NCI-H510A treated with DMSO at 0.1 percent for 48 hours (cell line): ENCODE data around the gene RALGPS1.
A peak's percentile ranks its signal among the peaks of the same experiment; 100 is the strongest.

ENCODE experiments used
- DNase-seq: peaks from one replicate; lab custom pipeline; 2025; lab: John Stamatoyannopoulos, UW

The RALGPS1 gene

GRCh38 chr9:127224883-127225739 lies 310.5 kb downstream of the RALGPS1 start:
- peak; percentile 86 for DNase-seq

- DNase-seq = no peak
Observed at GRCh38 chr9:127225801-127226625, 311.4 kb downstream of the RALGPS1 start.

GRCh38 chr9:127229691-127230417 lies 315.3 kb downstream of the RALGPS1 start:
- no peak for DNase-seq

- DNase-seq = no peak
Observed at GRCh38 chr9:127231666-127232065, 317.1 kb downstream of the RALGPS1 start.

- no peak for DNase-seq
Observed at GRCh38 chr9:127232833-127233549, 318.4 kb downstream of the RALGPS1 start.

GRCh38 chr9:127233550-127233949 lies 319.0 kb downstream of the RALGPS1 start:
- DNase-seq = no peak

- DNase-seq = no peak
Observed at GRCh38 chr9:127233989-127234388, 319.4 kb downstream of the RALGPS1 start.

GRCh38 chr9:127237801-127238200 lies 323.2 kb downstream of the RALGPS1 start:
- no peak for DNase-seq

- no peak for DNase-seq
Observed at GRCh38 chr9:127241354-127241753, 326.8 kb downstream of the RALGPS1 start.

- peak; percentile 93 for DNase-seq
Observed at GRCh38 chr9:127244609-127245601, 330.3 kb downstream of the RALGPS1 start.

GRCh38 chr9:127245637-127246164 lies 331.1 kb downstream of the RALGPS1 start:
- DNase-seq = no peak

GRCh38 chr9:127248241-127248640 lies 333.7 kb downstream of the RALGPS1 start:
- DNase-seq = no peak

GRCh38 chr9:127249877-127250276 lies 335.3 kb downstream of the RALGPS1 start:
- DNase-seq = no peak

- no peak for DNase-seq
Observed at GRCh38 chr9:127250896-127251391, 336.4 kb downstream of the RALGPS1 start.

GRCh38 chr9:127252410-127253318 lies 338.1 kb downstream of the RALGPS1 start:
- DNase-seq = no peak

- no peak for DNase-seq
Observed at GRCh38 chr9:127253446-127253845, 338.9 kb downstream of the RALGPS1 start.

- DNase-seq = no peak
Observed at GRCh38 chr9:127255692-127256091, 341.1 kb downstream of the RALGPS1 start.

- DNase-seq = no peak
Observed at GRCh38 chr9:127256324-127256723, 341.7 kb downstream of the RALGPS1 start.
